CD4-positive, alpha-beta T cell (primary cell): Measurements from ENCODE around the gene PPP2R5C. TPM values are rescaled to one million over a fixed set of nuclear protein-coding genes. Genes with fewer than 3 reads are reported as not detected.

Experiments used
- ATAC-seq: fragments of 200-7000 bp; cut with Tn5 transposase; one replicate; pipeline ENCODE4 v1.10.0; 2022; ENCODE audit warnings: mild to moderate bottlenecking; ENCODE audit not compliant: poor library complexity
- CTCF ChIA-PET: fragments of 350-600 bp; sonication (Branson Sonifier 250); formaldehyde crosslinking; loops from one replicate; lab custom pipeline; 2021; ENCODE audit warnings: antibody characterized with exemption, inconsistent platforms; lab: Charles Lee
- POLR2A ChIA-PET: fragments of 350-600 bp; sonication (Branson Sonifier 250); formaldehyde crosslinking; loops from one replicate; lab custom pipeline; 2021; ENCODE audit warnings: antibody characterized with exemption, inconsistent platforms; lab: Charles Lee
- DNase-seq, 14 experiments: peaks; one replicate each; pipeline ENCODE4 v3.0.0-alpha.2; 2013 to 2020; ENCODE audit warnings: mixed read lengths in 2 of 14
- H3K27ac ChIP-seq, 2 donors: one replicate each; pipeline versions ENCODE4 v1.5.1 to v1.7.0; 2013; ENCODE audit warnings: low read length in 2 of 2, low read depth in 1 of 2, mild to moderate bottlenecking in 1 of 2
- H3K27me3 ChIP-seq, 2 experiments: 1 replicate in 1 of 2; 2 replicates in 1 of 2; pipeline versions ENCODE4 v1.6.1 to v1.7.0; 2013; ENCODE audit warnings: low read length in 2 of 2, control low read depth in 1 of 2, mild to moderate bottlenecking in 1 of 2, moderate library complexity in 1 of 2; ENCODE audit not compliant: insufficient read depth in 2 of 2, control insufficient read depth in 1 of 2
- H3K36me3 ChIP-seq: one replicate; pipeline ENCODE4 v1.6.1; 2013; ENCODE audit warnings: low read length, control low read depth; ENCODE audit not compliant: insufficient read depth
- H3K4me1 ChIP-seq: one replicate; pipeline ENCODE4 v1.6.1; 2013; ENCODE audit warnings: low read length, control low read depth; ENCODE audit not compliant: insufficient read depth
- H3K4me3 ChIP-seq: one replicate; pipeline ENCODE4 v1.5.1; 2013; ENCODE audit warnings: mild to moderate bottlenecking, low read length, moderate library complexity
- H3K9me3 ChIP-seq, 2 experiments: 1 replicate in 1 of 2; 2 replicates in 1 of 2; pipeline versions ENCODE4 v1.6.1 to v1.7.0; 2013; ENCODE audit warnings: low read length in 2 of 2, mild to moderate bottlenecking in 2 of 2, control low read depth in 1 of 2, moderate library complexity in 1 of 2; ENCODE audit not compliant: control insufficient read depth in 1 of 2, insufficient read depth in 1 of 2
- H3K27ac Mint-ChIP-seq: one replicate; pipeline ENCODE4 v1.8.0; 2020; ENCODE audit warnings: mixed read lengths
- H3K27me3 Mint-ChIP-seq: one replicate; pipeline ENCODE4 v1.8.0; 2021; ENCODE audit warnings: mixed read lengths
- H3K36me3 Mint-ChIP-seq: one replicate; pipeline ENCODE4 v1.8.0; 2021; ENCODE audit warnings: low read depth, mixed read lengths
- H3K4me1 Mint-ChIP-seq: one replicate; pipeline ENCODE4 v1.8.0; 2021; ENCODE audit warnings: low read depth, mixed read lengths
- H3K4me3 Mint-ChIP-seq: one replicate; pipeline ENCODE4 v1.8.0; 2020; ENCODE audit warnings: mild to moderate bottlenecking, mixed read lengths
- H3K9me3 Mint-ChIP-seq: one replicate; pipeline ENCODE4 v1.8.0; 2020; ENCODE audit warnings: mixed read lengths
- CTCF ChIP-seq: fragments of 200-600 bp; IDR thresholded peaks from one replicate; pipeline ENCODE4 v1.8.0; 2022; ENCODE audit warnings: antibody characterized with exemption, mild to moderate bottlenecking
- intact Hi-C, 2 experiments: fragments of 100-400 bp; cut with DNase I in 1 of 2; cut with micrococcal nuclease in 1 of 2; formaldehyde crosslinking; loops; one replicate each; pipeline versions ENCODE4 v1.15.1 to v1.9.0; 2023 to 2025; cut with DNase I, micrococcal nuclease
- total RNA-seq, 174 experiments: library from RNA in 2 of 174; stranded (reverse) in 2 of 174; gene quantifications; one replicate each; pipeline ENCODE4 v1.2.3 and lab custom pipeline; 2021 to 2026

The PPP2R5C gene
- total RNA-seq, 2 experiments from 2014 or later: 463 to 487 TPM

- no peak overlapping the region for H3K27ac Mint-ChIP-seq
- peaks cover 7% of the 10 kb centered on the region for H3K4me1 Mint-ChIP-seq
- Histone ChIP-seq H3K9me3 (no peaks in the 10 kb centered on the region), H3K27me3 (peaks cover 0 to 10% of the 10 kb centered on the region in 2 experiments), H3K4me1 (peaks cover 7% of the 10 kb centered on the region), H3K27ac (no peak overlapping the region), H3K36me3 (no peaks in the 10 kb centered on the region), H3K4me3 (no peak overlapping the region)
- no peaks in the 10 kb centered on the region for H3K9me3 Mint-ChIP-seq
- H3K27me3 Mint-ChIP-seq: peaks cover 19% of the 10 kb centered on the region
- no peak for TF ChIP-seq CTCF
- POLR2A ChIA-PET: no interaction called here
- no peak for DNase-seq
- CTCF ChIA-PET: no interaction called here
- ATAC-seq: no peak
- H3K4me3 Mint-ChIP-seq: no peak overlapping the region
- H3K36me3 Mint-ChIP-seq: no peaks in the 10 kb centered on the region
- intact Hi-C loops: loop anchor here in 1 of 2 experiments (5.0 kb wide), 1 partner anchor 387 kb away; no protein-coding TSS in a partner anchor
Measured at GRCh38 chr14:101755591-101756324, 5.8 kb upstream of the PPP2R5C start.

- Mint-ChIP-seq H3K27ac (no peak overlapping the region), H3K9me3 (no peaks in the 10 kb centered on the region), H3K27me3 (peaks cover 13% of the 10 kb centered on the region), H3K4me1 (peaks cover 9% of the 10 kb centered on the region), H3K36me3 (peaks cover 2% of the 10 kb centered on the region), H3K4me3 (no peak overlapping the region)
- ChIA-PET CTCF (no interaction called here), POLR2A (interaction anchor here (0.9 to 1.1 kb wide), 2 partner anchors 48 to 67 kb away, joined by 3 read pairs; no protein-coding TSS in a partner anchor)
- Histone ChIP-seq H3K27ac (no peak overlapping the region), H3K4me3 (no peak overlapping the region), H3K9me3 (no peaks in the 10 kb centered on the region), H3K4me1 (peaks cover 11% of the 10 kb centered on the region), H3K27me3 (peaks cover 0 to 6% of the 10 kb centered on the region in 2 experiments), H3K36me3 (no peaks in the 10 kb centered on the region)
- intact Hi-C loops: loop anchor here in 1 of 2 experiments (5.0 kb wide), 1 partner anchor 385 kb away; no protein-coding TSS in a partner anchor
- ATAC-seq (no peak), DNase-seq (no peak)
- TF ChIP-seq CTCF: no peak
Measured at GRCh38 chr14:101757064-101757838, 4.3 kb upstream of the PPP2R5C start.

GRCh38 chr14:101757839-101758211, 3.7 kb upstream of the PPP2R5C start:
- Mint-ChIP-seq H3K27ac (no peak overlapping the region), H3K4me1 (peaks cover 14% of the 10 kb centered on the region)
- CTCF ChIA-PET: interaction anchor here (3.3 kb wide), 1 partner anchor 50 kb away, joined by 14 read pairs; no protein-coding TSS in a partner anchor

More at GRCh38 chr14:101757839-101758211, 3.7 kb upstream of the PPP2R5C start:
- Mint-ChIP-seq H3K27me3 (peaks cover 8% of the 10 kb centered on the region), H3K4me3 (no peak overlapping the region), H3K36me3 (peaks cover 7% of the 10 kb centered on the region), H3K9me3 (no peaks in the 10 kb centered on the region)
- H3K4me1 ChIP-seq: peaks cover 15% of the 10 kb centered on the region
- H3K27me3 ChIP-seq: peaks cover 0 to under 1% of the 10 kb centered on the region in 2 experiments
- TF ChIP-seq CTCF: no peak
- H3K27ac ChIP-seq: no peak overlapping the region
- no peak overlapping the region for H3K4me3 ChIP-seq
- POLR2A ChIA-PET: interaction anchor here (0.9 kb wide), 1 partner anchor 66 kb away, joined by 3 read pairs; no protein-coding TSS in a partner anchor
- no peaks in the 10 kb centered on the region for H3K36me3 ChIP-seq
- ATAC-seq: no peak
- intact Hi-C loops: loop anchor here in 1 of 2 experiments (2.0 to 5.0 kb wide), 2 partner anchors 31 to 384 kb away; no protein-coding TSS in a partner anchor
- H3K9me3 ChIP-seq: no peaks in the 10 kb centered on the region
- no peak for DNase-seq
